Endometrial microvascular endothelial cells (primary cell): ENCODE results near the gene ATXN7. TPM values are rescaled to one million over a fixed set of nuclear protein-coding genes. Genes with fewer than 3 reads are reported as not detected.

ENCODE experiments used
- in situ Hi-C: cut with HindIII; loops from 2 replicates; pipeline ENCODE4 v1.10.0; 2017; ENCODE audit warnings: low sequenced_read_pairs, low pct_unique_long_range_greater_than_20kb; ENCODE audit errors: inconsistent ontology term
- total RNA-seq: library from RNA; depleted of rRNA; stranded (reverse); fragments of >200 nt; gene quantifications from one replicate; pipeline ENCODE4 v1.2.3, GENCODE V29; 2015; ENCODE audit errors: inconsistent ontology term

ATXN7 gene
- total RNA-seq, 1 donor from 2014 or later: 19.1 TPM

GRCh38 chr3:63972196-63972595 lies 108.5 kb downstream of the ATXN7 start:
- in situ Hi-C loops: no loop called here

DNA sequence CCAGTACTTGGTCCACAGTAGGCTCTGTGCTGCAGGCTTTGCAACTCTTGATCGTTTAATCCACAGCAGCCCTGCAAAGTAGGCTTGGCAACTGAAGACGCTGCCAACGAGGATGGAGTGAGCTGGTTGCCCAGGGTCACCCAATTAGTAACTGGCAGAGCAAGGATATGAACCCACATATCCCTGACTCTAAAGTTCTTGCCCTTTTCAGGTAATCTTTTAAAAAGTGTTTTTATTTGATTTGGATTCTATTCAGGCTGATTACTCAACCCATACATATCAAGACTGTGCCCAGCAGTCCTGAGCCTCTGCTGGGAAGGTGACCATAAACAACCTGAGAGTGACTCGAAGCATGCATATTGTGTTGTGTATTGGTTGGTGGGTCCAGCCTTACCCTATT lies 109.3 kb downstream of the ATXN7 start:
- in situ Hi-C loops: no loop called here

DNA sequence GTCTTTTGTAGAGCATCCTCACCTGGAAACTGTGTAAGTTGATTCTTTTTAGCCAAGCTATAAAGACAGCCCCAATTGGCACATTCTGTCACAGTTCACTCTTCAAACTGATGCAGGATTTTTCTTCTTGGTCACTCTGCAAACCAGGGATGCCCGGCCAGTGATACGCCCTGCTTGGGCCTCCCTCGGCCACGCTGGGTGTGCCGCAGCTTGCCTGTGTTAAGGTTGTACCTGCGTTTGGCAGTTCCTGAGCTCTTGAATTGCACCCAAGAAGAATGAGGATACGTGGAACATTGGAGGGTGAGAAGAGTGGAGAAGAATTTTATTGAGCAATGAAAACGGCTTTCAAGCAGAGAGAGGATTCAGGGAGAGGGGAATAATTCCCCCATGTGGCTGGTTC lies 109.7 kb downstream of the ATXN7 start:
- in situ Hi-C loops: no loop called here

DNA sequence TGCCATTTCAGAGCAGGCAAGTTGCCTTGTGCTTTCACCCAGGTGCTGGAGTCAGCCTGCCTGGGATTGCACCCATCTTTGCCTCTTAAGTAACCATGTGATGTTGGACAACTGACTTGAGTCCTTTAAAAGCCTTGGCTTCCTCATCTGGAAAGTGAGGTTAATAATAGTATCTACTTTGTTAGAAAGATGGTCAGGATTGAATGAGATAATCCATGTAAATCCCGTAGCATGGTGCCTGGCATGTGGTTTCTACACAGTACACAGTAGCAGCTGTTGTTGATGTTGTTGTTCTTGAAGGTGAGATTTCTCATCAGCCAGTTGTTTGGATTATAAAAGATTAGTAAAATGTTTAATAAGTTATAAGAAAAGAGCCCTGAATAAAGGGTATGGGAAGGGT lies 110.8 kb downstream of the ATXN7 start:
- in situ Hi-C loops: no loop called here

DNA sequence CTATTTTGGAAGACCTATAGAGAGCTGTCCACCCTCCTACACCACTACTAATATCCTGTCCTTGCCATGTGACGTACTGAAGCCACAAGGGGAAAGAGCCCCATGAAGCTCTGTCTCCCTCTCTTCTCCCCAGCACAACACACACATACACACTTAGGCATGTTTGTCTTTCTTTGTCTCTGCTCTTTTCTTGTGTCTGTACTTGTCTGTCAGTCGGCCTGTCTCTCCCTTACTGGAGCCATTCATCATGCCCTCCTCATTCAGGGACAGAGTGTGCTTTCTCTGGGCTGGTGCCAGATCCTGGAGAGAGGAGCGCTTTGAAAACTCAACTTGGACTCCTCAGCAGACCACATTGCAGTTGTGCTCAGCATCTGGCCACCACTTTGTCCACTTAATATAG lies 112.1 kb downstream of the ATXN7 start:
- in situ Hi-C loops: no loop called here

GRCh38 chr3:63976161-63976871 lies 112.6 kb downstream of the ATXN7 start:
- in situ Hi-C loops: no loop called here

DNA sequence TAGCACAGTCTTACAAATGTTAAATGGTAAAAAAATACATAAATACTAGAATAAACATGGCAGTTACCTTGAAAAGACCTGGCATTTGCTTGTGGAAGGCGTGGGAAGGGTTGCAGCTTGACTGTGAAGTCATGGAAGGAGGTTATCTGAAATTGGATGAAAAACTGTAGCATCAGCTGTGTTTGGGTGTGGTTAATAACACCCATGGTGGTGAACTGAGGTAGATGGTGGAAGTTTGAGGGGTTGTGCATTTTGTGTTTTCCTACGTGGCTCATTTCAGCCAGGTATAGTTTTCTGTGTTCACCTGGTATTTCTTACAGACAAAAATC lies 113.2 kb downstream of the ATXN7 start:
- in situ Hi-C loops: no loop called here

- in situ Hi-C loops: no loop called here
These were observed 114.2 kb downstream of the ATXN7 start for GRCh38 chr3:63977893-63978292.

DNA sequence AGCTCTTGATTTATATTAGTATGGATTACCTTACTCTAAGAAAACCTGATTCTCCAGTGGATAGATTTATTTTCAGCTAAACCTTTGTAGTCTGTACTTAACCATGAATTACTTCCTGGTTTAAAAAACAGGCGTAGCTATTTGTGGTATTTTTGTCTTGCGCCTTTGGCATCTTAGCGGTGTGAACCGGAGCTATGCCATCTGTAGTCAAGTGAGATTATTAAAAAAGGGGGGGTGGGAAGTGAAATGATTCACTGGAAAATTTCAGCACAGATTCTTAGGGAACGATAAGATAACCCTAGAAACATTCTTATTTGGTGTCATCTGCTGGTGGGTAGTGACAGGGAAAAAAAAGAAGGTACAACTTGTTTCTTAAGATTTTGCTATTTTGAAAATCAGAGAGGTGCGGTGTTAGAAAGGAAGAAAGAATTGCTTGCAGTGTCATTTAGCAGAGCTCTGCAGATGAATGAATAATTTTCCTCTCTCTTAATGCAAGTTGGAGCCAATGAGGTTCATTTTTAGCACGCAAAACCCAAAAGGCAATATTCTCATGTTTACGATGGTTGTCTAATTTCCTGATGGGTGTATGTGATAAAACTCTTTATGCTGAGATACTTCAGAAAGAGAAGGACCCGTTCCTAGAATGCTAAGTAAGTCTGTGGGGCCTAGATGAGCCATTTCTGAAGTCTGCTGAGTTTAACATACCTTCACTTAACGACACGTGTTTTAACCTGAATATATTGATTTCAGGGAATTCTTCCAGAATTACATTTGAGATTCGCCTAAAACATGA lies 115.6 kb downstream of the ATXN7 start:
- in situ Hi-C loops: no loop called here

DNA sequence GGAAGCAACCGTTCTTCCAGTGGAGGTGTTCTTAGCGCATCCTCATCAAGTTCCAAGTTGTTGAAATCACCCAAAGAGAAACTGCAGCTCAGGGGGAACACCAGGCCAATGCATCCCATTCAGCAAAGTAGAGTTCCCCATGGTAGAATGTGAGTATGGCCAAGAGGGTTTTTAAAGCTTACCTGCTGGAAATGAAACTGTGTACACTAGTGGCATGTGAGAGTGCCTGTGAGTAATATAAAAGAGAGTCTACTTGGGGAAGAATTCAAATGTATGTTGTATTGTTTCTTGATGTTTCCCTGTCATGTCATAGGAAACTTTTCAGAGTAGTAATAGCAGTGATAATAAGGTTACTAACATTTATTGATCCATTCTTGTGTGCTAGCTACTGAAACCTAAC lies 116.4 kb downstream of the ATXN7 start:
- in situ Hi-C loops: no loop called here

DNA sequence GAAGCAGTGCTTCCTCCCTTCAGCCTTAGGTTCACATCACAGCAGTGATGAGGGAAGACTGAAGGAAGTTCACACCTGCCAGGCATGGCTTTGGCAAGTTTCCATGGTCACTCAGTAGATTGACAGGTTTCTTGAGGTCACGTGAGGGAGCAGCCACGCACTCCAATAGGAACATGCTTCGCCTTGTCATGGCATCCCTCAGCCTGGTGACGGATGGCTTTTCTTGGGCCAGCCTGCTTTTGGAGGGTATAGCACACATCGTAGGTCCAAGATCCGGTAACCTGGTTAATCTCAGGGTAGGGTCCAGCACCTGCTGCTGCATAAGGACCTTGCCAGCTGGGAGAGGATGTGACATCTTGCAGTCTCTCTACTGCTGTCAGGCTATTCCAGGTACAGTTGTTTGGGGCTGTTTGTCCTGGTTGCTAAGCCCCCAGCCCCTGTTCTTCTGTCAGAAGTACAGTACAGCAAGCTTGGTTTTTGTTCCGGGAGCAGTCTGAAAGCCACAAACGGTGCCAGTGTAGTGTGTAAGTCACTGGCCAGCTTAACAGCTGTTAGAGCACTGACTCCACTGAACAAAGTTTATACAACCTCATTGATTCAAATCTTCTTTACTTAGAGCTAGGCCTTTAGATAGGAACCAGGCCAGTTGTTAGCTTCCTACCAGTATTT lies 117.3 kb downstream of the ATXN7 start:
- in situ Hi-C loops: no loop called here

- in situ Hi-C loops: no loop called here
These were observed 118.3 kb downstream of the ATXN7 start for GRCh38 chr3:63981980-63982379.

- in situ Hi-C loops: no loop called here
These were observed 120.7 kb downstream of the ATXN7 start for GRCh38 chr3:63984391-63984790.

GRCh38 chr3:63986146-63986545 lies 122.5 kb downstream of the ATXN7 start:
- in situ Hi-C loops: no loop called here

DNA sequence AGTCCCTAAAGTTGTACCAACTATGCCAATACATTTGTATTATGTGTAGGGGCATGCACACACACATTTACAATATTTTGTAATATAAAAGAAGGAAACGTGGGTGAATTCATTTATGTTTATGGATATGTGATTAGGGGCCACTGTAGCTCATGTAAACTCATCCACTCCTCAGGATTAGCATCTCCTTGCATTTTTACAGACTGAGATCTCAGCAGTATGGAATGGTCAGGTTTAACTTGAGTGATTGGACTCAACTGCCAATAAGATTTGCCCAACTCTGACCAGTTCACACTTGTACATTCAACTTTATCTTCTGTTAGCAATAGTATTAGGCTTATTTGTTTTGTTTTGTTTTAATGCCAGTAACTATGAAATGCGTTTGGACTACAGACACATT lies 123.2 kb downstream of the ATXN7 start:
- in situ Hi-C loops: no loop called here

DNA sequence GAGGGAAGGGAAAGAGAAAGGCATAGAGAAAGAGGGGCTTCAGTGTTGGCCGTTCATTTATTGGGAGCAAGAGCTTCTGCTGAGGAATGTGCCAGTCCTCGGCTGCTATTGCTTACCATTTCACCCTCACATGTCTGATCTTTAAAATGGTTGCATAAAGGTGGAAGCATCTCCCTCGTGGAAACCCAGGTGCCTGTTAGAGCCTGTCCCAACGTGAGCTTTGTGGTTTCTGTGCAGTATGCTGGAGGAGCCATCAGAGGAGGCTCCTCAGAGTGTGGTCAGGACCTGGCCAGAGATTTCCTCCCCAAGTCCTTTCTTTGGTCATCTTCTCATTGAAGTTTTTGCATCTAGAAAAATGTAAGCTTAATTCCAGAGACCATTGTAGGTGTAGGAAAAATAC lies 125.3 kb downstream of the ATXN7 start:
- in situ Hi-C loops: no loop called here

DNA sequence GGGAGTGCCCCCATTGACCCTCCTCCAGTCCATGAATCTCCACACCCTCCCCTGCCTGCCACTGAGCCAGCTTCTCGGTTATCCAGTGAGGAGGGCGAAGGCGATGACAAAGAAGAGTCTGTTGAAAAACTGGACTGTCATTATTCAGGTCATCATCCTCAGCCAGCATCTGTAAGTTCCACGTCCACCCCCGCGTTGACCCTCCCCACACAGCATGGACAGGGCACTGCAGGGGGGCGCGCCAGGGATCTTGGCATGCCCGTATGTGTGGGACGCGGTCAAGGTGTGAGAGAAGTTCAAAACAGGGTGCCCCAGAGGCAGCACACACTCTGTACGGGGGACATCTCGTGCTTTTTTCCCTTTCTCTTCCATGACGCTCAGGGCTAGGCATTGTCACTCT lies 126.5 kb downstream of the ATXN7 start:
- in situ Hi-C loops: no loop called here

GRCh38 chr3:63990733-63991132 lies 127.1 kb downstream of the ATXN7 start:
- in situ Hi-C loops: no loop called here

DNA sequence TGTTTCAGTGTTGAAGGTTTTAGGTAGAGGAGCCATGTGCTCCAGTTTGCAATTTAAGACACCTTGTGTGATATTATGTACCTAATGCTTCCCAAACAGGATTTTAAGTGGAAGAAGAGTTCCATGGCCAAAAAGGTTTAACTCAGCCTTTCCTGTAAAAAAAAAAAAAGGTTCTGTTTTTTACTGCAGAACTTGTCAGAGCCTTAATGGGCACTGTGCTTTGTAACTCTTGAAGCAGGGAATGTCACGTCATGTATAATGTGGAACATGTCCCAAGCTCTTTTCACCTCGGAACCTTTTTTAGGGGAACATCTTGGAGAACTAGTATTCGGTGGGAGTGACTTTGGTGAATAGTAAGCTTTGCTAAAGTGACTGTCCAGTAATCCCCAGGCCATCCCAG lies 128.0 kb downstream of the ATXN7 start:
- in situ Hi-C loops: no loop called here

DNA sequence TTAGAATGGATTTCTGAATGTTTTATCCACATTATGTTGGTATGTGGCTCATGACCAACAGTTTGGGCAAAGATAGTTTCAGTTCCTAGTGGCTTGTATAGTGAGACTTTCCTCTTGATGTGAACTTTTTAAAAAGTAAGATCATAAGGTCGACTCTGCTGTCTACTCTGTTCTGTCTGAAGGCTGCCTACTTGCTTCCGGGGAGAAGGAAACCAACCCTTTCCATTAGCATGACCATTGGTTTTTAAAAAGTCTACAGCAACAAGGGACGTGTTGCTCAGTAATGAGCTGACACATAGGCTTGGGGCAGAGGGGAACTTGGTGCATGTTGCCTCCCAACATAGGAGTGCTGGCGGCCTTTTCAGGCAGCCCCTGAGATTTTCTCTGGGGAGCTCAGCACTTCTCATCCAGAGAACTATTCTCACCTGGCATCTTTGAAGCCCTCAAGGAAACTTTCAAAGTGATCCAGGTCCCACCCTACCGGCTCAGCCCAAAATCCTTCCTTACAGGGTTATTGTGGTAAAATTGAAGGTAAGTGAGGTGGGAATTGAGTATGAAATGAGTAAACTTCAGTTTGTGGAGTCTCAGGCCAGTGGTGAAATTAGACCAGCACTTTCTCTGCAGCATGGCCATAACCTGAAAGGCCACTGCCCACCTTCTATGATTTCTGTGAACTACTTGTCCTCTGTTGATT lies 129.0 kb downstream of the ATXN7 start:
- in situ Hi-C loops: no loop called here
